Measurements from ENCODE around the gene RHBDD2. TPM values are rescaled to one million over a fixed set of nuclear protein-coding genes. Genes with fewer than 3 reads are reported as not detected.
"Not testable (repeated sequence)": the region's sequence is repeated elsewhere in the genome, so short reads cannot be mapped to it uniquely, and the experiment has no call there.

Gene RHBDD2
- total and polyA plus RNA-seq, 7 donors = 14.3 to 45.0 (median 28.2) TPM

DNA sequence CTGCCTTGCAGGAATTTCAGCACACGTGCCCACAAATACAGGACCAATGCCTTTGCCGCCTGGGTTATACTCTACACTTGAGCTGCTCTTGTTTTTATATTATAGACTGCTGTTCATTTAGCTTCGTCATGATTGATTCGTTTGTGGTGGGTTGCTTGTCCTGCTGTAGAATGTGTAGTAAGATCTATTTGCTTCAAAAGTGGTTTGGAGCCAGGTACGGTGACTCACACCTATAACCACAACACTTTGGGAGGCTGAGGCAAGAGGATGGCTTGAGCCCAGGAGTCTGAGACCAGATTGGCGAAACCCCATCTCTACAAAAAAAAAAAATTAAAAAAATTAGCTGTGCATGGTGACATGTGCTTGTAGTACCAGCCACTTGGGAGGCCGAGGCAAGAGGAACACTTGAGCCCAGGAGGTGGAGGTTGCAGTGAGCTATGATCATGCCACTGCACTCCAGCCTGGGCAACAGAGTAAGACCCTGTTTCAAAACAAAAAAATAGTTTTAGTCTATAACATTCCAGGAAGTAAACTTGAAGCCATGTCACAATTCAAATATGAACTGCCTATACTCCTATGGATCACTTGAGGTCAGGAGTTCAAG lies 9.0 kb upstream of the RHBDD2 start:
- no peak for TF ChIP-seq POLR2A (IDR thresholded peaks at IDR 0.05)
- Histone ChIP-seq H3K4me1 (peaks cover 0 to 12% (median 4%) of the 10 kb centered on the region in 4 donors), H3K27ac (no peak overlapping the region), H3K27me3 (no peaks in the 10 kb centered on the region), H3K4me3 (no peak overlapping the region), H3K36me3 (no peaks in the 10 kb centered on the region), H3K9me3 (no peaks in the 10 kb centered on the region)
- WGBS, 2 donors = 85 to 92% methylated on average over 7 of the region's 7 CpGs
- DNase-seq = no peak
- intact Hi-C loops (cut with DNase I) = no loop called here

DNA sequence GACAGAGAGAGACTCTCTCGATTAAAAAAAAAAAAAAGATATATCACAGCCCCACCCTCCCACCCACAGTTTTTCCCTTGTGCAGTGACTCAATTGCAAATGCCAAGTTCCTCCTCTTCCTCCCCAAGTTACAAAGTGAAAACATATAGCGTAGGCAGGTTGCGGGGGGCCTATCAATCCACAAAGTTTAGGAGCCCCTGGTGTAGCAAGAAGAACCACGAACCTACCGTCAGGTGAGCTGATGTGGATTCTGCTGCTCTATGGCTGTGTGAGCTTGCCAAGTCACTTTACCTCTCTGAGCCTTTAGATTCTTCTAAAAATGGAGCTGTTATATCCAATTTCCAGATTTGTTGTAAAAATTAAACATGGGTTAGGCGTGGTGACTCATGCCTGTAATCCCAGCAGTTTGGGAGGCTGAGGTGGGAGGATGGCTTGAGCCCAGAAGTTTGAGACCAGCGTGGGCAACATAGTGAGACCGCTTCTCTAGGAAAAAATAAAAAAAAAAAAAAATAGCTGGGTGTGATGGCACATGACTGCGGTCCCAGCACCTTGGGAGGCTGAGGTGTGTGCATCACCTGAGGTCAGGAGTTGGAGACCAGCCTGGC lies 8.2 kb upstream of the RHBDD2 start:
- intact Hi-C loops (cut with DNase I) = no loop called here

DNA sequence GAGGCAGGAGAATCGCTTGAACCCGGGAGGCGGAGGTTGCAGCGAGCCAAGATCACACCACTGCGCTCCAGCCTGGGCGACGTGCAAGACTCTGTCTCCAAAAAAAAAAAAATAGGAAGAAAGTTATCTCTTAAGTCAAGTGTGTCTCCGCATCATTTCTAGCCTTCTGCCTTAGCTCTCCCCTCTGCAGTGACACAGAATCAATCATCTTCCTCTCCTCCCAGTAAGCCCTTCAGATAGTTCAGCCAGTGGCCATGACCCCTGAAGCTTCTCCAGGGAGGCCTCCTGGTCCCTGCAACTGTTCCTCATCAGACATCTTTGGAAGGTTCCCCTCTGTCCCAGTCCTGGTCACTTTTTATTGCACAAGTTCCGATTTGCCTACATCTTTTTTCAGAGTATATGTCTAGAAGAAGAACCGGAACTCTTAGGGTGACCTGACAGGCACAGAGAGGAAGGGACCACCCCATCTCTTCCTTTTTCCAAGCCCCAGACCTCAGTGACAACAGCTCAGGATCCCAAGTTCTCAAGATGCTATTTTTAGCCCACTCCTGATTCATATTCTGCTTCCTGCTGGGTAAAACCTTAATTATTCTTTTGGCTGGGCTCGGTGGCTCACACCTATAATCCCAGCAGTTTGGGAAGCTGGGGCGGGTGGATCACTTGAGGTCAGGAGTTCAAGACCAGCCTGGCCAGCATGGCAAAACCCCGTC lies 6.6 kb upstream of the RHBDD2 start:
- 68 to 74% methylated on average over 13 of the region's 13 CpGs for WGBS, 2 donors
- intact Hi-C loops (cut with DNase I) = no loop called here
- no peak overlapping the region for H3K4me3 ChIP-seq
- no peaks in the 10 kb centered on the region for H3K27me3 ChIP-seq
- H3K27ac ChIP-seq = peak overlapping the region; percentile 3 to 46 (median 32)
- no peaks in the 10 kb centered on the region for H3K36me3 ChIP-seq
- TF ChIP-seq EP300 (IDR thresholded peaks at IDR 0.05) (no peak), POLR2AphosphoS5 (IDR thresholded peaks at IDR 0.05) (peak in 1 of 4 donors; percentile 11)
- peaks cover 0 to 8% (median 4%) of the 10 kb centered on the region in 4 donors for H3K4me1 ChIP-seq
- no peak for DNase-seq
- H3K9me3 ChIP-seq = no peaks in the 10 kb centered on the region

More for the DNA sequence above, 8.2 kb upstream of the RHBDD2 start:
- no peak for DNase-seq
- H3K9me3 ChIP-seq = no peaks in the 10 kb centered on the region
- no peak overlapping the region for H3K4me3 ChIP-seq
- 81 to 84% methylated on average over 9 of the region's 9 CpGs for WGBS, 2 donors
- H3K36me3 ChIP-seq = no peaks in the 10 kb centered on the region
- peaks cover 0 to 12% (median 4%) of the 10 kb centered on the region in 4 donors for H3K4me1 ChIP-seq
- TF ChIP-seq, protein P1, sequence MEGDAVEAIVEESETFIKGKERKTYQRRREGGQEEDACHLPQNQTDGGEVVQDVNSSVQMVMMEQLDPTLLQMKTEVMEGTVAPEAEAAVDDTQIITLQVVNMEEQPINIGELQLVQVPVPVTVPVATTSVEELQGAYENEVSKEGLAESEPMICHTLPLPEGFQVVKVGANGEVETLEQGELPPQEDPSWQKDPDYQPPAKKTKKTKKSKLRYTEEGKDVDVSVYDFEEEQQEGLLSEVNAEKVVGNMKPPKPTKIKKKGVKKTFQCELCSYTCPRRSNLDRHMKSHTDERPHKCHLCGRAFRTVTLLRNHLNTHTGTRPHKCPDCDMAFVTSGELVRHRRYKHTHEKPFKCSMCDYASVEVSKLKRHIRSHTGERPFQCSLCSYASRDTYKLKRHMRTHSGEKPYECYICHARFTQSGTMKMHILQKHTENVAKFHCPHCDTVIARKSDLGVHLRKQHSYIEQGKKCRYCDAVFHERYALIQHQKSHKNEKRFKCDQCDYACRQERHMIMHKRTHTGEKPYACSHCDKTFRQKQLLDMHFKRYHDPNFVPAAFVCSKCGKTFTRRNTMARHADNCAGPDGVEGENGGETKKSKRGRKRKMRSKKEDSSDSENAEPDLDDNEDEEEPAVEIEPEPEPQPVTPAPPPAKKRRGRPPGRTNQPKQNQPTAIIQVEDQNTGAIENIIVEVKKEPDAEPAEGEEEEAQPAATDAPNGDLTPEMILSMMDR (IDR thresholded peaks at IDR 0.05) = no peak
- TF ChIP-seq EP300 (IDR thresholded peaks at IDR 0.05) (no peak), POLR2AphosphoS5 (IDR thresholded peaks at IDR 0.05) (no peak), POLR2A (IDR thresholded peaks at IDR 0.05) (no peak)
- no peaks in the 10 kb centered on the region for H3K27me3 ChIP-seq
- H3K27ac ChIP-seq = no peak overlapping the region

DNA sequence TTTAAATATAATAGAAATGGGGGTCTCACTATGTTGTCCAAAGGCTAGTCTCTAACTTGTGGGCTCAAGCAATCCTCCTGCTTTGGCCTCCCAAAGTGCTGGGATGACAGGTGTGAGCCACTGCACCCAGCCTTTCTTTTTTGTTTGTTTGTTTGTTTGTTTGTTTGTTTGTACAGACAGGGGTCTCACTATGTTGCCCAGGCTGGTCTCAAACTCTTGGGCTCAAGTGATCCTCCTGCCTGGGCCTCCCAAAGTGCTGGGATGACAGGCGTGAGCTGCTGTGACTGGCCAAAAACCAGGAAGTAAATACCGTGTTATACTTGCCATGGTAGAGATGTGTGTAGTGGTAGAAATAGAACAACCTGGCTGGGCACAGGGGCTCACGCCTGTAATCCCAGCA lies 4.7 kb upstream of the RHBDD2 start:
- H3K9me3 ChIP-seq; DNase-seq; intact Hi-C loops (cut with DNase I); H3K27ac ChIP-seq; H3K36me3 ChIP-seq; H3K4me3 ChIP-seq; H3K27me3 ChIP-seq: not testable (repeated sequence)
- WGBS, 2 donors = 73 to 89% methylated on average over 3 of the region's 3 CpGs
- peaks cover 0 to 14% (median 10%) of the 10 kb centered on the region in 4 donors for H3K4me1 ChIP-seq

DNA sequence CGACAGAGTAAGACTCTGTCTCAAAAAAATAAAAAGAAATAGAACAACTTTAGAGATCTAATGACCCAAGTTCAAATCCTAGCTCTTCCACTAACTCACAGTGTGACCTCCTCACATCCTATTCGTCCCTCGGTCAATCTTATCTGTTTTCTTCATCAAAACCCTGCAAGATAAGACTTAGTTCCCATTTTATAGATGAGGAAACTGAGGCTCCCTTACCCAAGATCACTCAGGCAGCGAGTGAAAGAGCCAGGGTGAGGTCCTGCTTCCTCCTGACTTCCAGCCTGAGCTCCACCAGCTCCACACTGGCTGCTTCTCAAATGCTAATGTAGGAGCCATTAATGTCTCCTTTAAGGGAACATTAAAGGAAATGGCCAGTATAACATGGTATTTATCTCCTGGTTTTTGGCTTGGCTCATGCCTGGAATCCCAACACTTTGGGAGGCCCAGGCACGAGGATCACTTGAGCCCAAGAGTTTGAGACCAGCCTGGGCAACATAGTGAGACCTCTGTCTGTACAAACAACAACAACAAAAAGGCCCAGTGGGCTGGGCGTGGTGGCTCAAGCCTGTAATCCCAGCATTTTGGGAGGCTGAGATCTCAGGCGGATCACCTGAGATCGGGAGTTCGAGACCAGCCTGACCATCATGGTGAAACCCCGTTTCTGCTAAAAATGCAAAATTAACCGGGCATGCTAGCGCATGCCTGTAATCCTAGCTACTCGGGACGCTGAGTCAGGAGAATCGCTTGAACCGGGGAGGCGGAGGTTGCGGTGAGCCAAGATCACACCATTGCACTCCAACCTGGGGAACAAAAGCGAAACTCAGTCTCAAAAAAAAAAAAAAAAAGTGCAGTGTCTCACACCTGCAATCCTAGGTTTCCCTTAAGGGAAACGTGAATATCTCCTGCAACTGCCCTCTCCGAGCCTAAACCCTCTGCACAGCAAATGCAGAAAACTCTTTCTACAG lies 3.4 kb upstream of the RHBDD2 start:
- Histone ChIP-seq H3K4me3 (no peak overlapping the region), H3K36me3 (no peaks in the 10 kb centered on the region), H3K4me1 (peaks cover 0 to 25% (median 21%) of the 10 kb centered on the region in 4 donors), H3K27me3 (no peaks in the 10 kb centered on the region), H3K27ac (no peak overlapping the region), H3K9me3 (no peaks in the 10 kb centered on the region)
- TF ChIP-seq POLR2AphosphoS5 (IDR thresholded peaks at IDR 0.05) = no peak
- no peak for TF ChIP-seq POLR2A (IDR thresholded peaks at IDR 0.05)
- no peak for TF ChIP-seq EP300 (IDR thresholded peaks at IDR 0.05)
- TF ChIP-seq, protein P1 (IDR thresholded peaks at IDR 0.05) = no peak
- intact Hi-C loops (cut with DNase I) = no loop called here
- no peak for DNase-seq
- 91 to 92% methylated on average over 21 of the region's 21 CpGs for WGBS, 2 donors

All from sigmoid colon (tissue), 7 donors.